NOMO-1 treated with DMSO at 0.1 percent for 48 hours (cell line): ENCODE data around the gene MMP17.
A peak's percentile ranks its signal among the peaks of the same experiment; 100 is the strongest.

Experiments used
- DNase-seq: peaks from one replicate; lab custom pipeline; 2025; ENCODE audit not compliant: unreplicated experiment; lab: John Stamatoyannopoulos, UW

Gene MMP17

DNA sequence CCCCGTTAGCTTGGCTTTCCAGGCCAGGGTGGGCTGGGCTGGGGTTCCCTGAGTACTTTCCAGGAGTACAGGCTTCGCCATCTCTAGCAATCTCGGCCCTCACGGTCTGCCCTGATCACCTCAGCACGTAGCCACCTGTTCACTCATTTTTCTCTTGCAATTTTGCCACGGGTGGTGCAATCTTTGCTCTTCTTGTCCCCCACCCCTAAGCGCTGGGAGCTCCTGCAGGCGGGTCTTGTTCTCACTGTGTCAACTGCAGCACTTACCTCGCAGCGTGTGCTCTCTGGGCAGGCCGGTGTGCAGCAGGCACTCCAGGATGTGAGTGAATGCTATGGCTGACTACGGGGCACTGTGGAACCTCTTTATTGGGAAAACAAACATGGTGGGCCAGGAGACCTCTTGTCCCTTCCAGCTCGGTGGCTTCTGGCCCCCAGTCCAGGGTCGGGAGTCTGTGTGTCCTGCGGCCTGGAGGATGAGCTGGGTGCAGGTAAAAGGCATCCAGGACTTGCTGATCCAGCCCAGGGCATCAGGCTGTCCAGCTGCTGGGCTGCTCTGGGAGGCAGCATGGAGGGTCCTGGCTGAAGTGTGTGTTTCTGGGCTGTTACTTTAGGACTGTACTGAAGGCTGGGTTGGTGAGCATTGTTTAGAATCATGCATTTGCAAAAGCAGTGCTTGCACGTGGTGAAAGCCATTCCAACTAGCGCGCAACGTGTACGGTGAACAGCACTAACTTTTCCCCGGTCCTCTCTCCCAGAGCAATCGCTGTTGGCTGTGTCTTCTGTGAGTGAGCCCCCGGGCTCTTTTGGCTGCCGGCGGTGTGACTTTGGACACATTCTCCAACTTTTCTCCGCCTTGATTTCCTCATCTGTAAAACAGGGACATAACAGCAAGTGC, 64.8 kb downstream of the MMP17 start:
- DNase-seq: no peak

DNA sequence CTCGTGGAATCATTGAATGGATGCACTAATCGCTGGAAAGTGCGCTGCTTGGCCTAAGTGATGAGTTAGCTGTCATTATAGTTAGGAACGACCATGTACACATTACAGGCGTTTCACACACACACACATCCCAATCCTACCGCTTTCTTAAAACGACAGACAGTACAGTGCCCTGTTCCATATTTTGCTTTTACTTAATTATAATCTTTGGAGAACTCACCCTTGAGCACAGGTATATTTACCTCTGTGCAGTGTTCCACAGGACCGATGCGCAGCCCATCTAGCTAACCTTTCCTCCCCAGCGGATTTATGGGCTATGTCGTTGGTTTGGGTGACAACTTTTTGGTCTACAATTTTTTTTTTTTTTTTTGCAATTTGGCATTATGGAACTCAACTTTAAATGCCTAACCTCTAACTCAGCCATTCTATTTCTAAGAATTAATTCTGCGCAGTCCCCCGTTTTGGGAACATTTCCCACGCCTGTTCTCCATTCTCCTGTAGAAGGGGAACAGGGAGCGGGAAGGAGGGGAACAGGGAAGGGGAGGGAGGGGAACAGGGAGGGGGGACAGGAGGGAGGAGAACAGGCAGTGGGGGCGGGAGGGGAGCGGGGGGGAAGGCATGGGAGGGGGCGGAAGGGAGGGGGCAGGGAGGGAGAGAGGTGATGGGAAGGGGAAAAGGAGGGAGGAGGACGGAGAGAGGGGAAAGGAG, 65.6 kb downstream of the MMP17 start:
- no peak for DNase-seq

DNA sequence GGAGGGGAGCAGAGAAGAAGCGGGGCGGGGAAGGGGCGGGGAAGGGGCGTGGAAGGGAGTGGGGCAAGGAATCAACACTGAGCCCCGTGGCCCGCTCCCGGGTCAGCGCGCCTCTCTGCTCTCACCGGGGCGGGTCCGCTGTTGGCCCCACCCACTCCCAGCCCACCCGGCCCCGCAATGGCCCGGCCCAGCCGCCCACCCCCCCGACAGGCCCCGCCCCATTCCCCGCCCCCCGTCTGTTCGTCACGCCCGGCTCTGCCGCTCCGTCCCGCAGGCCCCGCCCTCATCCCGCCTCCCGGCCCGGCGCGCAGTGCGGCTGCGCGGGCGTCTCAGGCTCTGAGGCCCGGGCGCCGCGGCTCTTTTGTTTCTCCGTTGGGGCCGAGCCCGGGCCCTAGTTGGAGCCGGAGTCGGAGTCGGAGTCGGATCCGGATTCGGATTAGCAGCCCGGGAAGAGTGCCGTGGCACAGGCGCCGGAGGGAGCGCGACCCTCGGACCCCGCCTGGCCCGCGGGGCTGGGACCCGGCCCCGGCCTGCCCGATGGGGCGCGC, 66.2 kb downstream of the MMP17 start, which contains the start of gene ULK1:
Gene ULK1, plus strand, starts transcription at position 310 of the 548 bp plus-strand sequence. CDS start 380 bp downstream, outside the sequence.
- DNase-seq: peak; percentile 76

DNA sequence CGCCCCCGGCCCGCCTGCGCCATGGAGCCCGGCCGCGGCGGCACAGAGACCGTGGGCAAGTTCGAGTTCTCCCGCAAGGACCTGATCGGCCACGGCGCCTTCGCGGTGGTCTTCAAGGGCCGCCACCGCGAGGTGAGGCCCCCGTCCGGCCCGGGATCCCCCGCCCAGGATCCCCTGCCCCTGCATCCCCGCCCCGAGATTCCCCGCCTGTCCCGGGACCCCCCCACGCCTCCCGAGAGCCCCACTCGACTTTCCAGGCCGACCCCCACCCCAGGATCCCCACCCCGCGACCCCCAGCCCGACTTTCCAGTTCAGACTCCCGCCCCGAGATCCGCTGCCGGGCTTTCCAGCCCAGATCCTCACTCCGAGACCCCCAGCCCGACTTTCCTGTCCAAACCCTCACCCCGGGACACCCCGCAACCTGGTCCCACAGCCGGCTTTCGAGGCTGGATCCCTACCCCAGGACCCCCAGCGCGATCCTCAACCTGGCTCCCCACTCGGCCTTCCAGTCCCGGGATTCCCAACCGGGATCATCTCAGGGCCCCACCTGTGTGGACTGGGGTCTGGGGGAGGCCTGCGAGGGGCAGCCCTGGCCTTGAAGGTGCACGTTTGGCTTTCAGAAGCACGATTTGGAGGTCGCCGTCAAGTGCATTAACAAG, 66.9 kb downstream of the MMP17 start:
- no peak for DNase-seq

DNA sequence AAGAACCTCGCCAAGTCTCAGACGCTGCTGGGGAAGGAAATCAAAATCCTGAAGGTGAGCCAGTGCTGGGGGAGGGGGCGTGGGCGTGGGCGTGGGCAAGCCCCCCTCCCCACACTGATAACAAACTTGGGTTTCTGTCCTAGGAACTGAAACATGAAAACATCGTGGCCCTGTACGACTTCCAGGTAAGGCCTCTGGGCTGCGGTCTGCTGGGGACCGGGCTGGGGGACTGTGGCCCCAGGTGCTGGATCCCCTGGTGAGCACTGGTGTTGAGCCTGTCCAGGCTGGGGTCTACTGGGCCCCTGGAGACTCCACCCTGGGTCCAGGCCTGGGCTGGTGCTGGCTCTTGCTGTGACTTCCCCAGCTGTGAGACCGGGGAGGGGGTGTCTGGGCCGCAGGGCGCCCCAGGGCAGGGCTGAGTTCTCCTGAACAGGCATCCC, 67.5 kb downstream of the MMP17 start:
- DNase-seq: no peak

DNA sequence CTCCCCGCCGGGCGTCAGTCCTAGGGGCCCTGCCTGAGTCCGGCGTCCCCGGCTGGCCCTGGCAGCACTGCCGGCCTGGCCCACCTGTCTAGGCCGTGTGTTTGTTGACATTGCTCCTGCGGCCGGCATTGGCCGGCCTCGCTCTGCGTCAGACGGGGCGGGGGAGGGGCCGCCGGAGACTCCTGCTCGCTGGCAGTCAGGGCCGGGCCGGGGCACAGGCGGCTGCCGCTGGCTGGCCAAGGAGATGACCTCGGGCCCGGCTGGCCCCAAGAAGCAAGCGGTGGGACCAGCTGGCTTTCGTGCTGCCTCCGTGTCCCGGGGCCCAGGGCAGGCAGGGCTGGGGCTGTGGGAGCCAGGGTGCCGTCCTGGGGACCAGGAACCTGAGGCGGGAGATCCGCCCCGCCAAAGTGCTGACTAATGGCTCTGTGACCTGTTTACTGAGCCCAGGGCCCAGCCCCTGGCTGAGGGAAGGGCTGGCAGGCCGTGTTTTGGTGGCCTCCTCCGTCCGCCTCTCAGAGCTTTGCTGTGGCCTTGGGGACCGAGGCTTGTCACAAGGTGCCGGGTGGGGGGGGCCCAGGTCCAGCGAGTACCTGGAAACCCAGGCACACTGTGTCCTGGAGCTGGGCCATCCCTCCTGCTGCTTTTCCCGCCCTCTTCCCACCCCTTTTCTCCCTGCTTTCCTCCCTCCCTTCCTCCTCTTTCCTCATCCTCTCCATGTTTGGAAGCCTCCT, 68.1 kb downstream of the MMP17 start:
- DNase-seq: peak; percentile 48

DNA sequence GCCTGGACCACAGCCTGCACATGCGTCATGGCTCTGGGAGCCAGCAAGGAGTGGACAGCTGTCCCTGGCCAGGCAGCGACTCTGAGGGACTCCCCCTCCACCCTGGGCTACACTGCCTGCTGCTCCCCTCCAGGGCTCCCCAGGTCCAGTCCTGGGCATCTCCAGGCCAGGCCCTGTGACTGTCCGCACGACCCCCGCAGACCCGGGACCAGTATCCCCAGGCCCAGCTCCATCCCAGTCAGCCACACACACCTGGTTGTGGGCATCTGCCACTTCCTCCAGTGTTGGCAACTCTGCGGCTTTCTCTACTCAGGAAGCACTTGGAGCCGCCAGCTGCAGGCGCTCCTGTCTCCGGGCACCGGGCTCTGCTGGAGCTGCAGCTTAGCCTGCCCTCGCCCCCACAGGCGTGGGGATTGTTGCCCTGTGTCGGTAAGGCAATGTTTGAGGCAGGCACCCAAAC, 68.6 kb downstream of the MMP17 start:
- DNase-seq: no peak

DNA sequence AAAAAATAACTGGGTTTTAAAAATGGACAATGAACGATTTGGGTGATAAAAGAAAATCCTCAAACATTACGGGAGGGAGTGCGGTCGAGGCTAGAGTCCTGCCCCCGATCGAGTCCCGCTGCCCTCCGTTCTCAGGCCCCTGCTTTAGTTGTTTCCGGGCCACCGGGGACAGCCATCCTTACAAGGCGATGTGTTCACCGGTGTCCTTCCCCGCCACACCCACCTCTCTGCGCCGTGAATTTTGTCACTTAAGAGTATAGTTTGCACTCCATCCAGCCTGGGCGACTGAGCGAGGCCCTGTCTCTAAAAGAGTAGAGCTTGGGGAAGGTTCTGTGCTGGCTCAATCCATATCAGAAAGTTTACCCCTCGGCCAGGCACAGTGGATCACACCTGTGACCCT, 69.1 kb downstream of the MMP17 start:
- no peak for DNase-seq

DNA sequence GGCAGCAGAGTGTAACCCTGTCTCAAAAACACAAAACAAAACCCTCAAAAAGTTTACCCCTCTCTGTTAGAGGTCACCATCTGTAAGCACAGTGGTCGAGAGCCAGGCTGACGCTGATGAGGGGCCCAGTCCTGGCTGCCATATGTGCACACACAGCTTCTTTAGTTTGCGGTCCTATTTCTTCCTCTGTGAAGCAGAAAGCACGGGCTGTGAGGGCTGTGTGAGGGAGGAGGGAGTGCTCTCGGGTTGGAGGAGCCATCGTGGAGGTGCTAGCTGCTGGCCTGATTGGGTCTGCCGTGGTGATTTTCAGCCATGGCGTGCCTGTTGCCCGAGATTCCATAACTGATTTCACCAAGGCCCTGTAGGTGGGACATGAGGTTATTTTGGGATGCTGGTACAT, 69.7 kb downstream of the MMP17 start:
- DNase-seq: no peak

DNA sequence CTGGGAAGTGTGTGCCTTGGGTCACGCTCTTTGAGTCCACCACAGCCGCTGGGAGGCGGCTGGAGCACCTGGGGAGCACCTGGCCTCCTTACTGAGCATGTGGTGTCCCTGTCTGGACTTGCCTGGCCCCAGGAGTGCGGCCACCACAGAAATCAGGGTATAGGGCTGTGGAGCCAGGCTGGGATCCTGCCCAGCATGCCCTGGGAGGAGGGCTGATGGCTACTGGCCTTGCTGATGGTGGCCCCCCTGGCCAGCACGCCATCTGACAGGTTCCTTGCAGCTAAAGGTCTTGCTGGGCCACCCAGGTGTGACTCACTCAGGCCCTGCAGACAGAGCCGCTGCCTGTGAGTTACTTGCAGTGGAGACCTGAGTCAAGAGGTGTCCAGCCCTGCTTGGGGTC, 72.2 kb downstream of the MMP17 start:
- no peak for DNase-seq
